HL-60 (cell line): ENCODE results near the gene PLEKHN1.

Source experiments
- CTCF ChIP-seq: IDR thresholded peaks from one replicate; pipeline ENCODE4 v1.5.1; 2011; ENCODE audit warnings: low read length, control low read depth, inconsistent platforms; ENCODE audit not compliant: insufficient read depth
- POLR2AphosphoS5 ChIP-seq: IDR thresholded peaks from 2 replicates; pipeline ENCODE4 v1.6.1; 2012; ENCODE audit warnings: low read depth

- TF ChIP-seq CTCF (no peak), POLR2AphosphoS5 (no peak)
Measured at GRCh38 chr1:1011396-1011949, 45.2 kb downstream of the PLEKHN1 start.
